Neural cell (in vitro differentiated cells): ENCODE data around the gene R3HDML.

ENCODE experiments used
- EZH2 ChIP-seq: fragments of 200-600, 300-800 bp; shearing (Covaris generic), sonication (generic); IDR thresholded peaks from 2 replicates; pipeline ENCODE4 v1.6.1; 2014; ENCODE audit warnings: antibody characterized with exemption, low read length, borderline replicate concordance, mild to moderate bottlenecking; ENCODE audit not compliant: insufficient read depth, poor library complexity, severe bottlenecking
- MXI1 ChIP-seq: fragments of 450-650 bp; conservative IDR thresholded peaks from 2 replicates; pipeline ENCODE4 v1.6.1; 2014; ENCODE audit warnings: antibody characterized with exemption, mild to moderate bottlenecking; ENCODE audit not compliant: poor library complexity, severe bottlenecking
- POLR2AphosphoS5 ChIP-seq: IDR thresholded peaks from 2 replicates; pipeline ENCODE4 v1.6.1; 2012
- RAD21 ChIP-seq: fragments of 450-650 bp; conservative IDR thresholded peaks from 2 replicates; pipeline ENCODE4 v1.6.1; 2014; ENCODE audit warnings: antibody characterized with exemption, mild to moderate bottlenecking, moderate library complexity
- TAF1 ChIP-seq: IDR thresholded peaks from 2 replicates; pipeline ENCODE4 v1.6.1; 2012; ENCODE audit warnings: low read depth
- TF ChIP-seq, protein P1 (sequence below): fragments of 450-650 bp; IDR thresholded peaks from 2 replicates; pipeline ENCODE4 v1.5.1; 2014; ENCODE audit warnings: antibody characterized with exemption, mild to moderate bottlenecking, moderate library complexity; ENCODE audit not compliant: poor library complexity, severe bottlenecking
- TF ChIP-seq, protein P2 (sequence below): IDR thresholded peaks from 2 replicates; pipeline ENCODE4 v1.6.1; 2012; ENCODE audit warnings: borderline replicate concordance

DNA sequence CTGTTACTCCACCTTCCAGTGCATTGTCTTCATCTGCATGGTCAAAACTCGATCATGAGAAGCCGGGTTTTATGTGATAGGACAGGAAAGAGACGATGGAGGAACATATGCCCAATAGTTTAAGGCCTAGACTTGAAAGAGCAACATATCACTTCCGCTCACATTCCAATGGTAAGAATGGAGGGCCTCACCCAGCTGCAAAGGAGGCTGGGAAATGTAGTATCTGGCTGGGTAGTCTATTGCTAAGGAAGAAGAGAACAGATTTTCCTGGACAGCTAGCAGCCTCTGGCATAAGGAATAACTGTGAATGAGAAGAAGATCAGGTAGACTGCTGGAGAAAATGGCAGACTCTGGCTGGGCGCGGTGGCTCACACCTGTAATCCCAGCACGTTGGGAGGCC is 45.1 kb upstream of the R3HDML start:
- TF ChIP-seq, protein P1, sequence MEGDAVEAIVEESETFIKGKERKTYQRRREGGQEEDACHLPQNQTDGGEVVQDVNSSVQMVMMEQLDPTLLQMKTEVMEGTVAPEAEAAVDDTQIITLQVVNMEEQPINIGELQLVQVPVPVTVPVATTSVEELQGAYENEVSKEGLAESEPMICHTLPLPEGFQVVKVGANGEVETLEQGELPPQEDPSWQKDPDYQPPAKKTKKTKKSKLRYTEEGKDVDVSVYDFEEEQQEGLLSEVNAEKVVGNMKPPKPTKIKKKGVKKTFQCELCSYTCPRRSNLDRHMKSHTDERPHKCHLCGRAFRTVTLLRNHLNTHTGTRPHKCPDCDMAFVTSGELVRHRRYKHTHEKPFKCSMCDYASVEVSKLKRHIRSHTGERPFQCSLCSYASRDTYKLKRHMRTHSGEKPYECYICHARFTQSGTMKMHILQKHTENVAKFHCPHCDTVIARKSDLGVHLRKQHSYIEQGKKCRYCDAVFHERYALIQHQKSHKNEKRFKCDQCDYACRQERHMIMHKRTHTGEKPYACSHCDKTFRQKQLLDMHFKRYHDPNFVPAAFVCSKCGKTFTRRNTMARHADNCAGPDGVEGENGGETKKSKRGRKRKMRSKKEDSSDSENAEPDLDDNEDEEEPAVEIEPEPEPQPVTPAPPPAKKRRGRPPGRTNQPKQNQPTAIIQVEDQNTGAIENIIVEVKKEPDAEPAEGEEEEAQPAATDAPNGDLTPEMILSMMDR, result no peak
- TF ChIP-seq POLR2AphosphoS5 (no peak), EZH2 (no peak), MXI1 (no peak), RAD21 (no peak), TAF1 (no peak)
- TF ChIP-seq, protein P2, sequence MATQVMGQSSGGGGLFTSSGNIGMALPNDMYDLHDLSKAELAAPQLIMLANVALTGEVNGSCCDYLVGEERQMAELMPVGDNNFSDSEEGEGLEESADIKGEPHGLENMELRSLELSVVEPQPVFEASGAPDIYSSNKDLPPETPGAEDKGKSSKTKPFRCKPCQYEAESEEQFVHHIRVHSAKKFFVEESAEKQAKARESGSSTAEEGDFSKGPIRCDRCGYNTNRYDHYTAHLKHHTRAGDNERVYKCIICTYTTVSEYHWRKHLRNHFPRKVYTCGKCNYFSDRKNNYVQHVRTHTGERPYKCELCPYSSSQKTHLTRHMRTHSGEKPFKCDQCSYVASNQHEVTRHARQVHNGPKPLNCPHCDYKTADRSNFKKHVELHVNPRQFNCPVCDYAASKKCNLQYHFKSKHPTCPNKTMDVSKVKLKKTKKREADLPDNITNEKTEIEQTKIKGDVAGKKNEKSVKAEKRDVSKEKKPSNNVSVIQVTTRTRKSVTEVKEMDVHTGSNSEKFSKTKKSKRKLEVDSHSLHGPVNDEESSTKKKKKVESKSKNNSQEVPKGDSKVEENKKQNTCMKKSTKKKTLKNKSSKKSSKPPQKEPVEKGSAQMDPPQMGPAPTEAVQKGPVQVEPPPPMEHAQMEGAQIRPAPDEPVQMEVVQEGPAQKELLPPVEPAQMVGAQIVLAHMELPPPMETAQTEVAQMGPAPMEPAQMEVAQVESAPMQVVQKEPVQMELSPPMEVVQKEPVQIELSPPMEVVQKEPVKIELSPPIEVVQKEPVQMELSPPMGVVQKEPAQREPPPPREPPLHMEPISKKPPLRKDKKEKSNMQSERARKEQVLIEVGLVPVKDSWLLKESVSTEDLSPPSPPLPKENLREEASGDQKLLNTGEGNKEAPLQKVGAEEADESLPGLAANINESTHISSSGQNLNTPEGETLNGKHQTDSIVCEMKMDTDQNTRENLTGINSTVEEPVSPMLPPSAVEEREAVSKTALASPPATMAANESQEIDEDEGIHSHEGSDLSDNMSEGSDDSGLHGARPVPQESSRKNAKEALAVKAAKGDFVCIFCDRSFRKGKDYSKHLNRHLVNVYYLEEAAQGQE, result no peak
